GM21737 (cell line): Measurements from ENCODE around the gene RNU6-7.

Experiments
- ATAC-seq: cut with Tn5 transposase; IDR thresholded peaks from one replicate; pipeline ENCODE4 v1.9.1; 2021; ENCODE audit warnings: mild to moderate bottlenecking, moderate library complexity; ENCODE audit not compliant: unreplicated experiment

RNU6-7 gene

GRCh38 chr14:32203928-32204357 lies 2.1 kb downstream of the RNU6-7 start:
- ATAC-seq: no peak

GRCh38 chr14:32205554-32205953 lies 3.7 kb downstream of the RNU6-7 start:
- ATAC-seq: no peak

- ATAC-seq: no peak
Measured at GRCh38 chr14:32205984-32206383, 4.1 kb downstream of the RNU6-7 start.

DNA sequence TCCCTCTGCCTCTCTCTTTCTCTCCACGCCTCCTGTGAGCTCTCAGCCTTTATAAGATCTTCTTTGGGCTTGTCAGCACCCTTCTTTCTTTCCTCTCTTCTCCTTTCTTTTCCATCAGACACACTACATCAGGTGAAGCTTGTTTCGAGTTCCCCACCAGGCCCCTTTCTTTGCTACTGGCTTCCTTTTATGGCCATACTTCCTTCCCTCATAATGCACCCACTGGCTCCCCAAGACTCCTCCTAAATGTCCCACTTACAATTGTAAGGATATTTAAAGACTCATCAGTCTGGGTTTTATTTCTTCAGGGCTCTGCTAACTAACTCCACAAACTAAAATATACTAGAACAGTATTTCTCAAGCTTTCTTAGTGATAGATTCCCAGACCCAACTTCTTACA lies 4.7 kb downstream of the RNU6-7 start:
- ATAC-seq: no peak

- no peak for ATAC-seq
Measured at GRCh38 chr14:32208490-32208889, 6.6 kb downstream of the RNU6-7 start.

DNA sequence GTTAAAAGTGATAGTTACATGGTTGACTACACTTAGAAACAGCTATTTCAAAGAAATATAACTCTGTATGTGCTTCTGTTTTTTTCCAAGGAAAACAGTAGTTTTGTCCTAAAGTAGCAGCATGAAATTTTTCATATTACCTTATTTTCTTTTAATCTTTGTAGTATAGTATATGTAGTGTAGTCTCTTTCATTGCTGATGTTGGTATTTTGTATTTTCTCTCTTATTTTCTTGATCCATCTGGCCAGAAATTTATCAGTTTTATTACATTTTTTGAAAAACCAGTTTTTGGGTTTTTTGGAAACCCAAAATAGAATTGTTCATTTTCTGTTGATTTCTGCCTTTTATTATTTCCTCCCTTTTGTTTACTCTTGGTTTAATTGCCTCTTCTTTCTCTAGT lies 7.6 kb downstream of the RNU6-7 start:
- no peak for ATAC-seq

DNA sequence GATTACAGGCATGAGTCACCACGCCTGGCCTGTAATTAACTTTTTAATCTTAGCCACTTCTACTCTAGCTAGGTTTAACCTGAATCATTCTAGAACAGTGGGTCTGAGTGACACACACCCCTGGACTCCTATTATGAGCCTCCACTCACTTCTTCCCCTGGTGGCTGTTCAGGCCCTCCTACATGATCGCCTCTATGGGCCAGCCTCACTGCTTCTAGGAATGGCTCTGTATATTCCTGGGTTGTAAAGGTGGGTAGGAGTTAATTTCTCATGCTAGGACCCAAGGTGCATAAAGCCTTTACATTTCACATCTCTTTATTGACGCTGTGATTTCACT lies 9.2 kb downstream of the RNU6-7 start:
- ATAC-seq: no peak

- ATAC-seq: no peak
Measured at GRCh38 chr14:32212833-32213232, 11.0 kb downstream of the RNU6-7 start.

- ATAC-seq: no peak
Measured at GRCh38 chr14:32217301-32217700, 15.5 kb downstream of the RNU6-7 start.

- no peak for ATAC-seq
Measured at GRCh38 chr14:32224737-32225377, 23.0 kb downstream of the RNU6-7 start.

- no peak for ATAC-seq
Measured at GRCh38 chr14:32225378-32225920, 23.6 kb downstream of the RNU6-7 start.

GRCh38 chr14:32226056-32226455 lies 24.2 kb downstream of the RNU6-7 start:
- ATAC-seq: no peak

DNA sequence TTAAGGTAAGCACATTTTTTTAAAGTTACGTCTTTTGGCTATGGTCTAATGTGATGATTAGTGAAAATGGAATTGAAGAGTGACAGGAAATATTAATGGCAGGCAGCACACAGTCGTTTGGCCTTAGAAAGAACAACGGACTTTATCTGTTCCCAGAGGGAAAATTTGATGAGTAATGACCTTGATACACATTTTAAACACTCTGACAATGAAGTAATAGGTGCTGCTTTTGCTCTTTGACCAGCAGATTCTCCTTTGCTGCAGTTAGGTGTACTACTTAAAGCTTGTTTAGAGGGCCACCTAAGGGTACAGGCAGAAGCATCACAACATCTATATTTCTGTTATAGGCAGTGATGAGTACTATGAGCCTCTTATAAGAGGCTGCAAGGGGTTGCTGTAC lies 28.3 kb downstream of the RNU6-7 start:
- no peak for ATAC-seq

DNA sequence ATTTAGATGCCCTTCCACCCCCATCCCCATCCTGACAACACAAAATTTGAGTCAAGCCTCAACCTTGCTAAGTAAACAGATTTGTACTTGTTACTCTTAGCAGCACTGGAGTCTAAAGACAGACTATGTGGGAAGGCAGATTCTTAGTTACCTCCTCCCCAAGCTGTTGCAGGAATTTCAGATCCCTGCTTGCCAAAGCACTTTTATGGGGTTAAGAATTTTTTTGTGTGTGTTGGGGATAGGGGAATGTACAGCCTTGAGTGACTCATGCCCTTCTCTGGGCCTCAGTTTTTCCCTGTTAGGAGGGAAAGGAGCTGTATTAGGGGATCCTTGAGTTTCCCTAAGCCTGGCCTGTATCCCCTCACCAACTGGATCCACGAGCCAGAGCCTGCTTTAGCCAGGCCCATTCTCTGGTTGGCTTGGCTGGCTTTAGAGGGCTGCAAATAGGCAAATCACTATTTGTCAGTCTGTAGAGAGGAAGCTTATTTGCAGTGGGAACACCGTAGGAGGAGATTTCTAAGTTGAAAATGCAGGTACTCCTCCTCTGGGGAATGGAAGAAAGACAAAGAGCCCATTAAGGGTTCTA lies 28.9 kb downstream of the RNU6-7 start:
- no peak for ATAC-seq

GRCh38 chr14:32232481-32232880 lies 30.6 kb downstream of the RNU6-7 start:
- ATAC-seq: no peak

- no peak for ATAC-seq
Measured at GRCh38 chr14:32233260-32233659, 31.4 kb downstream of the RNU6-7 start.

- no peak for ATAC-seq
Measured at GRCh38 chr14:32244404-32244803, 42.6 kb downstream of the RNU6-7 start.

DNA sequence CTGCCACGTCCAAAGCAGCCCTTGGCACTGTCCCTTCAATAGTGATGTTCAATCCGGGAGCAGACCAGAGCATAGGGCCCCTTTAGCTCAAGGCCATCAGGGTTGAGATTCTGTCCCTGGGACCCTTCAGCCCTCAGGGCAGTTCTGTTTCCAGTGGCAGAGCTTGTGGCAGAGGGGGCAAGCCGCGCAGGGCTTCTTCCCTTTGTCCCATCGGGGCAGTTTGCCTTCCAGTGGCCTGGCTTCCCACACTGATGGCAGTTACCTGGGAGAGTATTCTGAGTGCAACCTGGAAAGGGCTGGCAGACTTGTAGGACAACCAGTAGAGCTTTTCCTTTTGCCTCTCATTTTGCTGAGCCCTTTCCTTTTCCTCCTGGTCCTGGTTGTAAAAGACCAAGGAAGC lies 44.9 kb downstream of the RNU6-7 start:
- ATAC-seq: no peak

DNA sequence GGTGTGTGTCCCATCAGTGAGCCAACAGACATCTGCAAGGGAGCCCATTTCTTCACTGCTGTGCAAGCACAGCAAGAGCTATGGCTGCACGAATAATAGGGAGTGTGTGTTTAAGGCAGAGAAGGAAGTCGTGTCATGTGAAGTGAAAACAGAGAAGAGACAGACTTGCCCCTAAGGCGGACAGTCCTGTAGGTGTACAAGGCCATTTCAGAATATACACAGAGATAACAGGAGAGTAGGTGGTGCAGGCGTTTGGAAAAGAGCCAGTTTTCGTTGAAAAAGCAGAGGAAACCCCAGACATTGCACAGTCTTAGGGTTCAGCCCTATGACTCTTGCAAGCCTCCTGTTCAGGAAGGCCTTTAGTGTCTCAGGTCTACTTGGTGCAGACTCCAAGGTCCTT lies 47.5 kb downstream of the RNU6-7 start:
- no peak for ATAC-seq

DNA sequence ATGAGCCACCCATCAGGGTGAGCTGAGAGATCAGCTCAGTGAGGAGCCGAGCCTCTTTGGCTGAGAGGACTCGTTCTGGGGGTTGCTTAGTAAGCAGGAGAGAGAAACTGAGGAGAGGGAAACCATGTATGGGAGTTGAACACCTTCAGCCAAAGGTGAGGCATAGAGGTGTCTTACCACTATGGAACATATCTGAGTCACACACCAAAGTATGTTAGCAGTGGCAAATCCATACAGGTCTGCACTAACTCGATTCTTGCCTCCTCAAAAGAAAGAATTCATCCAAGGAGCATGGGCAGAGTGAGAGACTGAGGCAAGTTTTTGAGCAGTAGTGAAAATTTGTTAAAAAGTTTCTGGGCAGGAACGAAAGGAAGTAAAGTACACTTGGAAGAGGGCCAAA lies 47.9 kb downstream of the RNU6-7 start:
- no peak for ATAC-seq

- no peak for ATAC-seq
Measured at GRCh38 chr14:32250681-32251080, 48.8 kb downstream of the RNU6-7 start.

- no peak for ATAC-seq
Measured at GRCh38 chr14:32251530-32251929, 49.7 kb downstream of the RNU6-7 start.
